Neural progenitor cell (in vitro differentiated cells): Measurements from ENCODE around the gene FYN. TPM values are rescaled to one million over a fixed set of nuclear protein-coding genes. Genes with fewer than 3 reads are reported as not detected.
A peak's percentile ranks its signal among the peaks of the same experiment; 100 is the strongest.

ENCODE experiments used
- DNase-seq: peaks from one replicate; pipeline ENCODE4 v3.0.0-alpha.2; 2016; ENCODE audit warnings: low spot score
- H2AFZ ChIP-seq: fragments of 200-600 bp; sonication (generic); replicated peaks from 2 replicates; pipeline ENCODE4 v1.6.1; 2016; ENCODE audit warnings: antibody characterized with exemption
- H3F3A ChIP-seq: fragments of 200-600 bp; sonication (generic); 2 replicates; pipeline ENCODE4 v1.6.1; 2016; ENCODE audit warnings: antibody characterized with exemption, low read depth
- H3K27ac ChIP-seq: fragments of 200-600 bp; sonication (generic); 2 replicates; pipeline ENCODE4 v1.5.1; 2016; ENCODE audit warnings: mild to moderate bottlenecking
- H3K27me3 ChIP-seq: fragments of 200-600 bp; sonication (generic); 2 replicates; pipeline ENCODE4 v1.6.1; 2016; ENCODE audit warnings: mild to moderate bottlenecking, moderate library complexity
- H3K36me3 ChIP-seq: fragments of 200-600 bp; sonication (generic); 2 replicates; pipeline ENCODE4 v1.5.1; 2016
- H3K4me1 ChIP-seq: fragments of 200-600 bp; sonication (generic); 2 replicates; pipeline ENCODE4 v1.6.1; 2016; ENCODE audit warnings: mixed run types
- H3K4me2 ChIP-seq: fragments of 200-600 bp; sonication (generic); 2 replicates; pipeline ENCODE4 v1.6.1; 2016
- H3K4me3 ChIP-seq: fragments of 200-600 bp; sonication (generic); 2 replicates; pipeline ENCODE4 v1.5.1; 2016
- H3K79me2 ChIP-seq: fragments of 200-600 bp; sonication (generic); 2 replicates; pipeline ENCODE4 v1.6.1; 2016; ENCODE audit warnings: low read depth
- H3K9ac ChIP-seq: fragments of 200-600 bp; sonication (generic); 2 replicates; pipeline ENCODE4 v1.6.1; 2016
- H3K9me3 ChIP-seq: fragments of 200-600 bp; sonication (generic); 2 replicates; pipeline ENCODE4 v1.5.1; 2016; ENCODE audit warnings: low read depth
- H4K20me1 ChIP-seq: fragments of 200-600 bp; sonication (generic); 2 replicates; pipeline ENCODE4 v1.6.1; 2016; ENCODE audit warnings: low read depth
- H3K27ac Mint-ChIP-seq: 3 replicates; pipeline ENCODE4 v1.8.0; 2021; ENCODE audit warnings: mixed read lengths
- H3K27me3 Mint-ChIP-seq: 2 replicates; pipeline ENCODE4 v1.8.0; 2022; ENCODE audit warnings: low read depth, mild to moderate bottlenecking, inconsistent platforms, moderate library complexity, mixed read lengths; ENCODE audit not compliant: insufficient read depth
- H3K36me3 Mint-ChIP-seq: 3 replicates; pipeline ENCODE4 v1.8.0; 2021; ENCODE audit warnings: mixed read lengths
- H3K4me1 Mint-ChIP-seq: 3 replicates; pipeline ENCODE4 v1.8.0; 2021; ENCODE audit warnings: mixed read lengths
- H3K4me3 Mint-ChIP-seq: 3 replicates; pipeline ENCODE4 v1.8.0; 2021; ENCODE audit warnings: mild to moderate bottlenecking, moderate library complexity, mixed read lengths
- H3K9me3 Mint-ChIP-seq: 3 replicates; pipeline ENCODE4 v1.8.0; 2020; ENCODE audit warnings: mixed read lengths
- EZH2 ChIP-seq: fragments of 200-600 bp; sonication (generic); IDR thresholded peaks from 2 replicates; pipeline ENCODE4 v1.6.1; 2017; ENCODE audit warnings: antibody characterized with exemption, mild to moderate bottlenecking, moderate library complexity
- EZH2phosphoT487 ChIP-seq: fragments of 200-600 bp; sonication (generic); IDR thresholded peaks from 2 replicates; pipeline ENCODE4 v1.6.1; 2017; ENCODE audit warnings: antibody characterized with exemption
- total RNA-seq: library from RNA; depleted of rRNA; stranded (reverse); fragments of >200 nt; gene quantifications from 2 replicates; pipeline ENCODE4 v1.2.3, GENCODE V29; 2015; ENCODE audit warnings: low replicate concordance
- TF ChIP-seq, protein P1 (sequence below): fragments of 200-600 bp; sonication (generic); IDR thresholded peaks from 2 replicates; pipeline ENCODE4 v1.5.1; 2017; ENCODE audit warnings: antibody characterized with exemption, mild to moderate bottlenecking

FYN gene
- total RNA-seq, 1 donor from 2014 or later, result 167 TPM

DNA sequence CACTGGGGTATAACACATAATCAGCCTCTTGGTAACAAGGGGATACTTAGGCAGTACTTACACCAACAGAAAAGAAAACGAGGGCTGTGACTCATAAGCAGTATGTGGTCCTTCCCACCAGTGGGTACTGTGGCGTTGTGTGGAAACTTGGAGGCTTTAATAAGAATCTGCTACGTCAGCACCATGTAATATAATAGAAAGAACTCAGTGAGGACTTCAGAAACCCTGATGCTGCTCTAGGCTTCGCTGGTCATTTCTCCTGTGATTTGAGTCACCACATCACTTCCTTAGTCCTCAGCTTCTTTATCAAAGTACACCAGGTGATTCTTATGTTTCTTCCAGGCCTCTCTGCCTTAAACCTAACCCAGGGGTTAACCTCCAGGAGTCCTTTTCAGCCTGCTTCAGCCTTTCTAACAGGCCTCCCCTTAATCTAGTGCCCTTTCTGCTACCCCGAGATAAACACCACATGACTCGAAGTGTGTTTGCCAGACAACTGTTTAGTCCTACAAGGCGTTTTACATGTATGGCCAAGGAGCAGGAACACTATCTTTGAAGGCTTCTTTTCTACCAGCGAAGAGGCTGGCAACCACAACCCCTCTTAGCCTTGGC, 68.5 kb downstream of the FYN start:
- Mint-ChIP-seq H3K4me3 (no peak overlapping the region), H3K27me3 (no peaks in the 10 kb centered on the region), H3K9me3 (no peaks in the 10 kb centered on the region), H3K27ac (peak overlapping the region; percentile 39), H3K4me1 (peaks cover 53% of the 10 kb centered on the region), H3K36me3 (peaks cover 14% of the 10 kb centered on the region)
- Histone ChIP-seq H4K20me1 (peaks cover 3% of the 10 kb centered on the region), H3K79me2 (no peaks in the 10 kb centered on the region), H3K4me2 (no peak overlapping the region), H3K4me3 (no peak overlapping the region), H3F3A (no peaks in the 10 kb centered on the region), H3K36me3 (no peaks in the 10 kb centered on the region), H3K9me3 (no peaks in the 10 kb centered on the region), H3K27ac (no peak overlapping the region), H3K4me1 (peaks cover 22% of the 10 kb centered on the region), H2AFZ (no peak overlapping the region), H3K9ac (no peak overlapping the region), H3K27me3 (no peaks in the 10 kb centered on the region)
- no peak for DNase-seq
- TF ChIP-seq EZH2phosphoT487 (no peak), EZH2 (no peak)
- TF ChIP-seq, protein P1, sequence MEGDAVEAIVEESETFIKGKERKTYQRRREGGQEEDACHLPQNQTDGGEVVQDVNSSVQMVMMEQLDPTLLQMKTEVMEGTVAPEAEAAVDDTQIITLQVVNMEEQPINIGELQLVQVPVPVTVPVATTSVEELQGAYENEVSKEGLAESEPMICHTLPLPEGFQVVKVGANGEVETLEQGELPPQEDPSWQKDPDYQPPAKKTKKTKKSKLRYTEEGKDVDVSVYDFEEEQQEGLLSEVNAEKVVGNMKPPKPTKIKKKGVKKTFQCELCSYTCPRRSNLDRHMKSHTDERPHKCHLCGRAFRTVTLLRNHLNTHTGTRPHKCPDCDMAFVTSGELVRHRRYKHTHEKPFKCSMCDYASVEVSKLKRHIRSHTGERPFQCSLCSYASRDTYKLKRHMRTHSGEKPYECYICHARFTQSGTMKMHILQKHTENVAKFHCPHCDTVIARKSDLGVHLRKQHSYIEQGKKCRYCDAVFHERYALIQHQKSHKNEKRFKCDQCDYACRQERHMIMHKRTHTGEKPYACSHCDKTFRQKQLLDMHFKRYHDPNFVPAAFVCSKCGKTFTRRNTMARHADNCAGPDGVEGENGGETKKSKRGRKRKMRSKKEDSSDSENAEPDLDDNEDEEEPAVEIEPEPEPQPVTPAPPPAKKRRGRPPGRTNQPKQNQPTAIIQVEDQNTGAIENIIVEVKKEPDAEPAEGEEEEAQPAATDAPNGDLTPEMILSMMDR, result no peak

DNA sequence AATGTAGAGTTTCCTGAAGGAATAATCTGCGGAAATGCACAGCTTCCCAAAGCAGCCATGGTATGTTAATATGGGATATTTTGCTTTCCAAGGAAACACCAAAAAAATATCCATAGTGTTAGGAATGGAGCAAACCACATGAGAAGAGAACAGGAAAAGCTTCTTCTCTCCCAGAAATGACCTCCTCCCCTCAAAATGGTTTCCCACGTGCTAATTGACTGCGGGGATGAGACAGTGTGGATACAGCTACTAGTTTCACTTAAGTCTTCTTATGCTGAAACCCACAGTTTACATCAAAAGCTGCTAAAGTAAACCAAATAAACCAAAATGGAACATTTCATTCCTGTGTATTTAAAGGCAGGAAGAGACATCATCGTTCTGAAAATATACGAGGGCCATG, 69.4 kb downstream of the FYN start:
- H3K4me2 ChIP-seq, result no peak overlapping the region
- peaks cover 22% of the 10 kb centered on the region for H3K4me1 ChIP-seq
- H3K36me3 ChIP-seq, result no peaks in the 10 kb centered on the region
- Mint-ChIP-seq H3K4me3 (no peak overlapping the region), H3K27me3 (no peaks in the 10 kb centered on the region), H3K27ac (no peak overlapping the region), H3K36me3 (peaks cover 13% of the 10 kb centered on the region), H3K9me3 (no peaks in the 10 kb centered on the region), H3K4me1 (peaks cover 56% of the 10 kb centered on the region)
- no peaks in the 10 kb centered on the region for H3K27me3 ChIP-seq
- no peaks in the 10 kb centered on the region for H3K9me3 ChIP-seq
- TF ChIP-seq EZH2phosphoT487 (no peak), EZH2 (no peak)
- TF ChIP-seq, protein P1, result no peak
- no peak overlapping the region for H2AFZ ChIP-seq
- peaks cover 8% of the 10 kb centered on the region for H4K20me1 ChIP-seq
- no peaks in the 10 kb centered on the region for H3K79me2 ChIP-seq
- DNase-seq, result no peak
- H3K9ac ChIP-seq, result no peak overlapping the region
- H3F3A ChIP-seq, result no peaks in the 10 kb centered on the region
- no peak overlapping the region for H3K27ac ChIP-seq
- H3K4me3 ChIP-seq, result no peak overlapping the region

DNA sequence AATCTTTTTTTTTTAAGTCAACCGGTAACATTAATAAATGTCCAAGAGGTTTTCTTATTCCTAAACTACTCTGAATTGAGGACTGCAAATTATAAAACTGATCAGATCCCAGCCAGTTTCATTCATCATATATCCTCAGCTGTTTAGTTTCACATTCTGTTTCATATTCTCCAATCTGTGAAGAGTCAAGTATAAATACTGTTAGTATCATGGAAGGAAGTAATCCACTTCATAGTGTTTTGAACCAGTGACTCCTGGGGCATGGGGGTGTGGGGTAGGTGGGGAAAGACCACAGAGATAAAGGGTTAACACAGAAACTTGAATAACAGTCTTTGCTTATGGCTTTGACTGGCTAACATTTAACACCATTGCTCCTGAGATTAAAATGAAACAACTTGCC, 69.9 kb downstream of the FYN start:
- Mint-ChIP-seq H3K4me1 (peaks cover 56% of the 10 kb centered on the region), H3K9me3 (no peaks in the 10 kb centered on the region), H3K27me3 (no peaks in the 10 kb centered on the region), H3K36me3 (peaks cover 13% of the 10 kb centered on the region), H3K27ac (no peak overlapping the region), H3K4me3 (no peak overlapping the region)
- no peaks in the 10 kb centered on the region for H3K79me2 ChIP-seq
- no peak overlapping the region for H3K9ac ChIP-seq
- H3K9me3 ChIP-seq, result no peaks in the 10 kb centered on the region
- no peak overlapping the region for H2AFZ ChIP-seq
- no peak overlapping the region for H3K4me2 ChIP-seq
- no peak for DNase-seq
- H3K4me1 ChIP-seq, result peaks cover 21% of the 10 kb centered on the region
- H3K36me3 ChIP-seq, result no peaks in the 10 kb centered on the region
- no peaks in the 10 kb centered on the region for H3K27me3 ChIP-seq
- H4K20me1 ChIP-seq, result peaks cover 12% of the 10 kb centered on the region
- no peak overlapping the region for H3K4me3 ChIP-seq
- no peak overlapping the region for H3K27ac ChIP-seq
- no peak for TF ChIP-seq EZH2phosphoT487
- no peak for TF ChIP-seq EZH2
- TF ChIP-seq, protein P1, result no peak
- no peaks in the 10 kb centered on the region for H3F3A ChIP-seq
